Raji (cell line): ENCODE data around the gene DOK3.

Experiments
- POLR2A ChIP-seq: IDR thresholded peaks from 2 replicates; pipeline ENCODE4 v1.6.1; 2011; ENCODE audit warnings: low read depth, low read length, control low read depth; ENCODE audit not compliant: insufficient read depth

The DOK3 gene, protein sequence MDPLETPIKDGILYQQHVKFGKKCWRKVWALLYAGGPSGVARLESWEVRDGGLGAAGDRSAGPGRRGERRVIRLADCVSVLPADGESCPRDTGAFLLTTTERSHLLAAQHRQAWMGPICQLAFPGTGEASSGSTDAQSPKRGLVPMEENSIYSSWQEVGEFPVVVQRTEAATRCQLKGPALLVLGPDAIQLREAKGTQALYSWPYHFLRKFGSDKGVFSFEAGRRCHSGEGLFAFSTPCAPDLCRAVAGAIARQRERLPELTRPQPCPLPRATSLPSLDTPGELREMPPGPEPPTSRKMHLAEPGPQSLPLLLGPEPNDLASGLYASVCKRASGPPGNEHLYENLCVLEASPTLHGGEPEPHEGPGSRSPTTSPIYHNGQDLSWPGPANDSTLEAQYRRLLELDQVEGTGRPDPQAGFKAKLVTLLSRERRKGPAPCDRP

DNA sequence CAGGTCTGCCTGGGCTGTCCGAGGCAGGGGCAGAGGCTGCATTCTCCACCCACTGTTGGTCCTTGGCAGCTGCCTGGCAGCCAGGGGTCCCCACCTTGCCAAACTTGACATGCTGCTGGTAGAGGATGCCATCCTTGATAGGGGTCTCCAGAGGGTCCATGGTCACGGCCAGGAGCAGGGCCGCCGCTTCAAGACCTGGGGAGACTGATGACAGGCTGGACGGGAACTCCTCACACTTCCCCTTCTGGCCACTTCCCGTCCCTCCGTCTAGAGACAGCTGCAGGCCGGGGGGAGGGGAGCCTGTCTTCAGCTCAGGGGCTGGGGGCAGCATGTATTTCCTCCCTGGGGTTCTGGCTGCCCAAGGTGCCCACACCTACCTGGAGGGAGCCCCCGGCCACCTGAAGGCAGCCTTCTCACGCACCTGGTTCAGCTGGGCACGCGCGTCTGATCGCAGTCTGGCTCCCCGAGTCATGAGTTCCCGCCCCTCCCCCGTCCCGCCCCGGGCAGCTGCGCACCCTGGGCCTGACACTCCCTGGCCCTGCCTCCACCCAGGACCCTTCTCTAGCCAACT is at the start of gene DOK3:
Gene DOK3, minus strand, starts transcription at position 446 of the 571 bp plus-strand sequence. Its CDS starts 286 bp downstream, at position 160.
- TF ChIP-seq POLR2A, result no peak; the same call in 1 of the 2 replicates

DNA sequence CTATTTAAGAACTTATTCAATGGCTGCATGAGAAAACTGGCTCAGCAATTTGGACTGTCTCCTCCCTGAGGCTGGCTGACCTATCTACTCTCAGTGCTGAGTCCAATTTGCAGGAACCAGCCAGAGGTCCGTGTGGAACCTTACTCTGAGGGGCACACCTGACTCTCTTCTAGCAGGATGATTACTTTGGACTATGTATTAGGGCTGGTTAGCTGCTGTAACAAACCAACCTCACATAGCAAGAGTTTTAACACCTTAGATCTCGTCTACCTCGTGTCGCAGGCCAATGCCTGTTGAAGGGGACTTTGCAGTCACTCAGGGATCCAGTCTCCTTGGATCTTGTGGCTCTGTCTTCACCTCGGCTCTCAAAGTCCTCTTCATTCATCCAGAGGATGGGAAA is 48.2 kb upstream of the DOK3 start:
- no peak for TF ChIP-seq POLR2A

DNA sequence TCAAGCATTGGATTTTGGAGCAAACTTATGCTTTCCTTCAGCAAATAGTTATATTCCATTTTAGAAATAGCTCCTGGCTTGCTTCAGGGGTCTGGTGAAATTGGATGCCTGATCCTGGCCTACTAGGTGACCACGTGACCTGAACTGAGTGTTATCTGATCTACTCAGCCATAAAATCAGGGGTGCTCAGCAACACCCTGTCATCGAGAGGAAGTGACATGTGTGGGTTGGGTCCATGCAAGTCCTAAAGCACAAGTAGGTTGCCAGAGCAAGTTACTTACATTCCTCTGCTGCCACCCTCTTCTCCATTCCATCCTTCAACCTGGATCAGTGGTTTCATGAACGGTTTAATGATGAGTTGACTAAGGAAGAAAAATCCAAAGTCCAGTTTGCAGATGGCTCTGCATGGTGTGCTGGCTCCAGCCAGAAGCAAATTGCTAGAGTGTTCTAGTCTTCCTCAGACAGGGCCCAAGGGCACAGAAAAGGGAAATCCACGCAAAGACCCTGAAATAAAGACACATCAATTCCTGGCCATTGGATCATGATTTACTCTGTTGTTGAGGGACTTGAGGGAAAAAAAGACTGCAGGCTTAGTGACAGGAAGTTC is 47.5 kb upstream of the DOK3 start:
- TF ChIP-seq POLR2A, result no peak

- no peak for TF ChIP-seq POLR2A
These were observed 46.0 kb upstream of the DOK3 start for GRCh38 chr5:177555665-177556064.

DNA sequence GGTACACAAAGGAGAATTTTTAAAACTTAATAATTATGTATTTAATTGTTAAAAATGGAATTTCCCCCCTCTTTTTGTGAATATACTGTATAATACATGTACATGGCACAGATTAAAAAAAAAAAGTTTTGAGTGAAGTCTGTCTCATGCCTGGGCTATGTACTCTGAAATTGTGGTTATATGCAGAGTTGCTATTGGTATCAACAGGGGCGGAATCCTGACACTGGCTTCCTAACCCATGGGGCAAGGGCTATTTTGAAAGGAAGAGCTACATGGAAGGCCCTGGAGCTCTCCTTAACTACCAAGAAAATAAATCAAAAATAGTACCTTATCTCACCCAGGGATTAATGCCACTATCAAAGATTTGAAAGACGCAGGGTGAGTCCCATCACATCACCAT is 45.6 kb upstream of the DOK3 start:
- TF ChIP-seq POLR2A, result no peak

DNA sequence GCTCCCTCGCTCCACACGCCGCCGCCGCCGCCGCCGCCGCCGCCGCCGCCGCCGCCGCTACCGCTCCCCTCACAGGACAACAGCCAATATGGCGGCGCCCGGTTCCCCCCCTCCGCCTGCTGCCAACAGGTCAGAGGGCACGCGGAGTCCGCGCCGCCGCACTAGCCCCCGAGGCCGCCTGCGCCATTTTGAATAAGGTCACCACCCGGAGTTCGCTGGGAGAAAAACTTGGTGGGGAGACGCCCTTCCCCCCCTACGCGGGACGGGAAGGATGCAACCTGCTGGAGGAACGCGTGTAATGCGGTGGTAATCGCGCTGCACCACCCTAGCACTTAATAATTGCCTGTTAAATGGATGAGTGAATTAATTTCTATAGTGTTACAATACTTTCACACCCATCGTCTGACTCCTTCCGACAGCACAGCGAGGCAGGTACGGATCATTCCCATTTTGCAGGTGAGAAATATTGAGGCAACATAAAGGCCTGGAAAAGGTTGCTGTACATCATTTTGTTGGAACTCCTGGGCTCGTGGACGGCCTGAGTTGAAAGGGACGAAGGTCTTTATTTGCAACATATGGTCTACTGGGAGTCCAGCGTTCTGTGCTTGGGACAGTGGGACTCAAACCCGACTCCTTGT is 45.0 kb upstream of the DOK3 start, which contains the start of gene FAM193B:
Gene FAM193B, minus strand, starts transcription at position 90 of the 638 bp plus-strand sequence. CDS start 105 bp downstream, outside the sequence.
- peak; percentile 61 for TF ChIP-seq POLR2A

- no peak for TF ChIP-seq POLR2A
These were observed 44.2 kb upstream of the DOK3 start for GRCh38 chr5:177553671-177554429.

DNA sequence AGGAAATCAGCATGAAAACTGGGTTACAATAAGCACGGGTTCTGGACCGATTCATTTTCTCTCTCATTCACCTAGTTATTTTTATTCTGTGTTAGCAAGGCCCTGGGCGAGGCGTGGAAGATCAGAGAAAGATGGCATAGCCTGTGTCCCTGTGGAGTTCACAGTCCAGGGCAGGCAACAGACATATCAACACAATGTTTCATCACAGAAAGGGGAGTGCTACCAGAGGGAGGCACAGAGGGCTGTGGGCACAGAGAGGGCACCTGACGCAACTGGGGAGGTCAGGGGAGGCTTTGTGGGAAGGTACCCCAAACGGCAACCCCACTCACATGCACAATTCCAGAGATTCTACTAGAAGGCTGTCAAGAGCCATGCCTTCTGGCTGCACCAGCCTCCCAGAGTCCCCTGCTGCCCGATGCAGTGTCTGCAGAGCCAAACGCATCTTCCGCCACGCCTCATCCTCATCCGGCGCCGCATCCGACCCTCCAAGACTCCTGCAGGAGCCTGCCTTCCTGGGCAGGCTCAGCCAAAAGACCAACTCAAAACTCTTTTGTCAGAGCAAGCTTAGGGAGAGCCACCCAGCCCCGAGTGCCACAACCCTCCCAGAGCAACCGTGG is 43.3 kb upstream of the DOK3 start:
- no peak for TF ChIP-seq POLR2A

GRCh38 chr5:177550122-177550521 is 40.5 kb upstream of the DOK3 start:
- no peak for TF ChIP-seq POLR2A

DNA sequence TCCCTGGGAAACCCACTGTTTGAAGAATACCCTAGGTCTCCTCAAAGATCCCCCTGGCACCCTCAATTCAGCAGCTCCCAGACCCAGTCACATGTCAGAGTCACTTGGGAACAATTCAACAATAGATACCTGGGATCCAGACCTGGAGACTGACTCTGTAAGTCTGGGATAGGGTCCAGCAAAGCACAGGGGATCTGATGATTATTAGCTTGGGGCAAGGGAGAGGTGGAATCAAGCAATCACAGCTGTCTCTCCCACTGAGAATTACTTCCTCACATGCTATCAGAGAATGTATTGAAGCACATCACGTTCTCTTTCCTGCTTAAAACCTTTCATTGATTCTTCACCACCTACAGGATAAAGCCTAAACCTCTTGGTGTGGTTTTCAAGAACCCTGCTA is 38.9 kb upstream of the DOK3 start:
- TF ChIP-seq POLR2A, result no peak

GRCh38 chr5:177547736-177548135 is 38.1 kb upstream of the DOK3 start:
- no peak for TF ChIP-seq POLR2A

- no peak for TF ChIP-seq POLR2A
These were observed 36.7 kb upstream of the DOK3 start for GRCh38 chr5:177546258-177546741.

- TF ChIP-seq POLR2A, result no peak
These were observed 36.0 kb upstream of the DOK3 start for GRCh38 chr5:177545487-177546257.
